ENCODE results near the gene LSMEM2. TPM values are rescaled to one million over a fixed set of nuclear protein-coding genes. Genes with fewer than 3 reads are reported as not detected.
A peak's percentile ranks its signal among the peaks of the same experiment; 100 is the strongest.
"Not testable (repeated sequence)": the region's sequence is repeated elsewhere in the genome, so short reads cannot be mapped to it uniquely, and the experiment has no call there.

Gene LSMEM2
- under 1 TPM; 0.25 to 0.82 (median 0.53) TPM for polyA plus RNA-seq (ENCODE audit: insufficient read length in 4 of 4)

DNA sequence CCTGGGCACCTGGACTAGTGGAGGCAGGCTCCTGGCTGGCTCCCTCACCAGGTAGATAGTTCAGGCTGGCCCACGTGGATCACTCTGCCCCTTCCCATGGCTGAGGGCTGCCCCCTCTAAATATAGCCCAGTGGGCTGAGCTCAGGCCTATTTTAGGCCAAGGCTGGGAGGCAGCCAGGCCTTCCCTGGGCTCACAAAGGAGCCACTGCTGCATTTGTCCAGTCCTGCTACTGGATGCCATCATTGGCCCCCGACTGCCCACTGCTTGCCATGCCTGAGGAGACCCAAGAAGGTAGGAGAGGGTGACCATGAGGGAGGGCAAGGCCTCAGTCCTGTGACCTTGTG, at the start of gene LSMEM2:
Gene LSMEM2, plus strand, starts transcription at position 208 of the 345 bp plus-strand sequence. Its CDS starts 27 bp downstream, at position 235.
- no peak for DNase-seq (ENCODE audit: low read depth in 4 of 4, low spot score in 2 of 4)

DNA sequence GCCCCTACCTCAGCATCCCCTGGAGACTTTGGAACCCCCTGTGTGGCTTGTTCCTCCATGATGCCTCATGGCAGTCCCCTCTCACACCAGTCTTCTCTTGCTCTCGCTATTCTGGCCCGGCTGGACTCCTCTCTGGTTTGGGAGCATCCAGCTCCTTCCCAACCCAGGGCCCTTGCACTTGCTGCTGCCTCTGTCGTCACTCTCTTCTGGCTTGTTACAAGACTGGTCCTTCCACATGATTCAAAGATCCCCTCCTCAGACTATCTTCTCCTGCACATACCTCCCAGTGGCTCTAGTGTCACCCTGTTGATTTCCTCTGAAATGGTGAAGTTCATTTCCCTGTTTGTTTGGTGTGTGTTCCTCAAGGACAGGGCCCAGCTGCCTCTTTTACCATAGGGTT, 49.4 kb upstream of the LSMEM2 start:
- no peak for DNase-seq (ENCODE audit: low read depth in 4 of 4, low spot score in 2 of 4)

DNA sequence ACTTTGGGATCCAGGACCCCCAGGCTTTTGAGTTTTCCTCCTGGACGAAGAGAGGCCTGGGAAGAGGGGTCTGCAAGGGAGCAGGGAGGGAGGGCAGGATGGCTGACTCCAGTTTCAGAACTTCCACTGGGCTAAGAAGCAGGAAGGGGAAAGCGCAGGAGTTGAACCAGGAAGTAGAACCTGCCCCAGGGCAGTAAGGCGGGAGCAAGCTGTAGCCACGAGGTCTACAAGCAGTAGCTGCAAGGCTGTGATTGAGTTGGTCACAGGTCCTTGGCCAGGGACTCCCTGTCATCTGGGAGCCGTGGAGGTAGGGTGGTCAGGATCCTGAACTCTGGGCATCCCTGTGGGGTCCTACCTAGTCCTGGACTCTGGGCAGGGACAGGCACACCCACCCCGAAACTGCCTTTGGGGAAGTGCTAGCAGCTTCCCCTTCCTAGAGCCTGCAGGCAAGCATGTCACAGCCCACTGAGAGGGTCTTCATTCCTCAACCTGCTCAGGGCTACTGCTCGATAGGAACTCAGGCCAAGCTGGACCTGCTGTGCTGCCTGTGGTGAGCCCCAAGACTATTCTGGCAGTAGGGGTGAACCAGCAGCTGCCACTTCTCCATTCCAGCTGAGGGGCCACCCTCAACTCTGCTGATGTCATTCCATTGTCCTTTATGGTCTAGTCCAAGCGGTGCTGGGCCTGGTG, 48.6 kb upstream of the LSMEM2 start:
- DNase-seq (ENCODE audit: low read depth in 4 of 4, low spot score in 2 of 4) = no peak

DNA sequence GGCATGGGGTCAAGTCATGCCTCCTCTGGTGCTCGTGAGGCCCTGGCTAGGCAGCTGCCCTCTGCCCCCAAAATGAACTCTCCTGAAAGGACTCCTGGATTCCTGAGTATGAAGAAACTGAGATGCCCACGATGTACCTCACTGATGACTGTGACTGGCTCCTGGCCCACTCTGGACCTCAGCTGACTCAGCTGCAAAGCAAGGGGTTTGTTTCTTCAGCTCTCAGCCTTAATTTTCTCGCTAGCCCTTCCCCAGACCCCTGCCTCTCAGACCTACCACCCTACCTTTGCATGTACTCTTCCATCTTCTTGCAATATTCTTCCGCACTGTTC, 48.1 kb upstream of the LSMEM2 start:
- DNase-seq (ENCODE audit: low read depth in 4 of 4, low spot score in 2 of 4) = no peak

DNA sequence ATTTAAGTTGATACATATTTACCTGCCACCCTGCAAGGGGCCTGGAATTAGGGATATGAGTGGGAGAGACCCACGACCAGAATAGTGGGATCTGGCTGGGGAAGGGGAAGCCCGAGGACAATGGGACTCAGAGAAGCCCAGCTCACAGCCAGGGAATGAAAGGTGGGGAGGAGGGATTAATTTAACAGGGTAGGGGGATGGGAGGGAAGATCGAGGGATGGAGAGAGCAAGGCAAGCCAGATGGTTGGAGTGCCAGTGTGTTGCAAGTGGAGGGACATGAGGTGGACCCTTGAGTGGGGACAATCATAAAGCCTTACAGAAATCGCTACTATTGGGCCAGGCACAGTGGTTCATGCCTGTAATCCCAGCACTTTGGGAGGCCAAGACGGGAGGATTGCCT, 47.3 kb upstream of the LSMEM2 start:
- no peak for DNase-seq (ENCODE audit: low read depth in 4 of 4, low spot score in 2 of 4)

DNA sequence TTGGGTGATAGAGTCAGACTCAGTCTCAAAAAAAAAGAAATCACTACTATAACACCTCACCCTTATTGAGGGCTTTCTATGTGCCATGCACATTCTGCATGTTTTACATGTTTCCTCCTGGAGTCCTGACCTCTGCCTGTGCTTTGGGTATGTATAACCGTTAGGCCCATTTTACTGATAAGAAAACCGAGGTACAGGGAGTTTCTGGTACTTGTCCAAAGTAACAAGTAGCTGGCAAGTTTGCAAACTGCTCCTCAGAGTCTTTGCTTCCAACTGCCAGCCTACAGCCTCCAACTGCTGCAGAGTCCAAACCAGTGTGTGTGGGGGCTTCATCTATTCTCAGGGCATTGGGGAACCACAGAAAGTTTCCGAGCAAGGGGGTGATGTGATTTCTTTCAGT, 46.6 kb upstream of the LSMEM2 start:
- no peak for DNase-seq (ENCODE audit: low read depth in 4 of 4, low spot score in 2 of 4)

DNA sequence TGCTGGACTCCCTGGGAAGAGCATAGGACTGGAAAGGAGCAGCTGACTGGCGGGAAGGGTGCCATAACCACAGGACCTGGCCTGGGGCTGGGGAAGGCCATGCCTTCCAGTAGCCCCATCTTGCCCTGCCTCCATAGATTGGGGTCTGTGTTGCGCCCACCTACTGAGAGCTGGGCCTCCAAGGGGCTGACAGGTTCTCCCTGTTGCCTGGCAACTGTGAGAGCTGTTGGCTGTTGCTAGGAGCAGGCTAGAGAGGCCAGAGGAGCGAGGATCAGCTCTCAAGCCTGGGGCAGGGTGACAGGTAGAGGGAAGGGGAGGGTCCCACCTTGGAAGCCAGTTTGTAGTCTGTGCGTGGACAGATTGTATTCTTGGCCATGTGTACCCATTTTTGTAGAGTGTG, 45.7 kb upstream of the LSMEM2 start:
- DNase-seq (ENCODE audit: low read depth in 4 of 4, low spot score in 2 of 4) = no peak

DNA sequence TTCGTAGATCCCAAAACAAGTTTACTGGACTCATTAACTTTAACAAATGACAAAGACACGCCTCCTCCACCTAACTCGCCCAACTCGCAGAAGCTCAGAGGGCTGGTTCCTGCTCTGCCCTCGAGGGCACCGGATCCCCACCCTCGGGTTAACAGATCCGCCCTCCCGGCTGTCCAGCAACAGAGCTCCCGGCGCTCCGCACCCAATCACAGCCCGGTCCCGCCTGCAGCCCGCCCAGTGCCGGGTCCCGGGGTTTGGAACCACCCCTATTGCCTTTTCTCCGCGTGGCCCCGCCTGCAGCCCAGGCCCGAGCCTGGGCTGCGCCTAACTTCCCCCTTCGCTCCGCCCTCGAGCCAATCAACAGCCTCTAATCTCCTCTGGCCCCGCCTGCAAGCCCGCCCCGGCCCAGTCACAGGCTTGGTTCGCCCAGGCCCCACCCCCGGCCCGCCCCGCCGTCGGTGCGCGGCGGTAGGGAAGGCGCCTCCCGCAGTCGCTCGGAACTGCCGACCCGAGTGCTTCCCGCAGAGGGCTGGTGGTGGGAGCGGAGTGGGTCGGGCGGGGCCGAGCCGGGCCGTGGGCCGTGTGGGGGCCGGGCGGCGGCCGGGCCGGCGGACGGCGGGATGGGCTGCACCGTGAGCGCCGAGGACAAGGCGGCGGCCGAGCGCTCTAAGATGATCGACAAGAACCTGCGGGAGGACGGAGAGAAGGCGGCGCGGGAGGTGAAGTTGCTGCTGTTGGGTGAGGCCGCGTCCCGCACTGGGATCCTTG, 43.0 kb upstream of the LSMEM2 start, which contains the start of gene GNAI2:
Gene GNAI2, plus strand, starts transcription at position 489 of the 768 bp plus-strand sequence. Its CDS starts 132 bp downstream, at position 621.
- DNase-seq (ENCODE audit: low read depth in 4 of 4, low spot score in 2 of 4) = peak; percentile 86 to 98 (median 93)

DNA sequence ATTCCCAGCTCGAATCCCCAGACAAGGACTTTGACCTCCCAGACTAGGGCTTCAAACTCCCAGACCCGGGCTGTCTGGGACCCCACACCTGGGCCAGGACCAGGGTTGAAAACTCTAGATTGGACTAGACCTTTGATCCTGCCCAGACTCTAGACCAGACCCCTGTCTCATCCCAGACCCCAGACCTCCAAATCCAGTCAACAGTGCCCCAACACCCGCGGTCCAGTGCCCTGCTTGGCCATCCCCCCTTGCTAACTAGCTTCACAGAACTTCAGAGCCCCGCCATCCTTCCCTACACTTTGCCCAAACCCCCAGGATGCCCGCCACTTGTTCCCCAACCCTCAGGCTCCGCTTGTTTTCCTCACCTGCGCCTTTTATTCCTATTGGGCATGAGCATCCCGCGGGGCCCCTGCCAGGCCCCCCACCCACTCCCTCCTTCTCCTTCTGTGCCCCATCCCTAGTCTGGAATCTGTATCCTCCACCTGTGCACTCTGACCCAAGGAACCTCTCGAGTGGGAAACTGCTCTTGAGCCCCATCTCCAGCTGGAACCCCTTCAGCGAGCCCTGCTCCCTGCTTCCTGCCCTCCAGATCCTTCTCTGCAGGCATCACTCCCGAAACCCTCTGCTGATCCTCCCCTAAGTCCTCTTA, 42.3 kb upstream of the LSMEM2 start:
- no peak for DNase-seq (ENCODE audit: low read depth in 4 of 4, low spot score in 2 of 4)

DNA sequence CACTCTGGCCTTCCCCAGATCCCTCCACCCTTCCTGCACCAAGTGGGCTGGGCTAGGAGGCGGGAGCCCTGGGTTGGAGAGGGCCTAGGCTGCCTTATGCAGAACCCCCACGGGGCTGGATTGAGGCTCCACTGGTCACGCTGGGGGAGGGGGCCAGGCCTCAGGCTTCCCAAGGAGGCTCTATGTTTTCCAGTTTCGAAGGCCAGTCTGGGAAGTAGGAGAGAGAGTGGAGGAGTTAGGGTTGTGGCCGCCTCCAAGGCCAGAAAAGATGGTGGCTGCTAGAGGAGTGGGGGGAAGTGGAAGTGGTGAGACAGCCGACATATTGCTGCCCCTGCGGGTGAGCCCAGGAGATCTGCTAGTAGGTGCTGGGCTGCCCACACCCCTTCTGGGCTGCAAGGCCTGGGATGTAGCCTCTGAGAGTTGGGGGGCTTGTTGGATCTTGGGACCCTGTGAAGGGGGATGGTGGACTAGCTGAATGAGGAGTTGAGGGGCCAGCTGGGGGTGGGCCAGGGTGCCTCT, 41.7 kb upstream of the LSMEM2 start:
- no peak for DNase-seq (ENCODE audit: low read depth in 4 of 4, low spot score in 2 of 4)

DNA sequence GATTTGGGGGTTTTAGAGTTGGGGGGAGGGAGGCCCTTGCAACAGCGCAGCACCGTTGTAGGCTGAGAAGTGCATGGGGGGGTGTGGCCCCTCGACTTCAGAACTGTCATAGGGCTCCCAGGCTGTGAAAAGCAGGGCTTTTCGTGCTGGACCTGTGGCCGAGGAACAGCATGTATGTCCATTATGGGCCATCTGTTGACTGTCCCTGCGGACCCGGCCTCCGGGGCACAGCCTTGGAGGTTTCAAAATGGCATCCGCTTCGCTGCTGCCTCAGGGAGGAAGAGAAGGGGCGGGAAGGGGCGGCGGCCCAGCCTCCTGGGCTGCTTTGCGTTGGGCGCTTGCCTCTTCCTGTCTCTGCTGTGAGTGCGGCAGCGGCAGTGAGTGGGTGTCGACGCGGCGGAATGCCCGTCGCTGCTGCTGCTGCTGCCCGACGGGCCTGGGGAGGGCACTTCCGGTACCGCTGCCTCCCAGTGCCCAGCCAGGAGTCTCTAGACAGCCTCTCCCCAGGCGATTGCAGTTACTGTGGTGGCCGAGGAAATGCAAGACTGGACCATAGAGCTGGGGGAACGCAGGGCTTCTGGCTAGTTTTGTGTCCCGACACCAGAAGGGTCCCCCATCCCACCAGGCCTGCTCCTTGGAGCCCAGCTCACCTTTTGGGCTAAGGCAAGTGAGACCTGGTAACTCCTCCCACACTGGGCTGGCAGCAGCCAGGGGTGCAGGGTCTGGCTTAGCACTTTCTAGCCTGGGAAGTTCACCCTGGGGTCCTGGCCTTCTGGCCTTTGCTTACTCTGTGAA, 40.9 kb upstream of the LSMEM2 start:
- DNase-seq (ENCODE audit: low read depth in 4 of 4, low spot score in 2 of 4) = no peak

DNA sequence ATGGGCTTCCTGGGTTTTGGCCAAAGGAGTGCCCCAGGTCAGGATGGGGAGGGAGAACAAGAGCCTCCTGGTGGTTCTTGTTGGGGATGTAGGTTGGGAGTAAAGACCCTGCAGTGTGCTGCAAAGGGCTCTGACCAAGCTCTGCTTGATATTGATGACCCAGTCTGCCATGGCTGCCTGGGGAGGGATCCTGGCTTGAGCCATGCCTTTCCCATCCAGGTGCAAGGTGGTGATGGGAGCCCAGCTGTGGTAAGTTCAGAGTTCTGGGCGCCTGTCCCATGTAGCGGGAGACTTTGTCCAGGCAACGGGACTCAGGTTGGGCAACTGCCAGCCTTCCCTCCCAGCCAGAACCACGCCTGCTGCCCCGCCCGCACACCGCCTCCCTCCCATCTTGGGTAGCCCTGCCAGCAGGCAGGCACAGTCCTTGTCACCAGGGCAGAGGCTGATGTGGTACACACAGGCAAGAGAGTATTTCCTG, 40.3 kb upstream of the LSMEM2 start:
- no peak for DNase-seq (ENCODE audit: low read depth in 4 of 4, low spot score in 2 of 4)

DNA sequence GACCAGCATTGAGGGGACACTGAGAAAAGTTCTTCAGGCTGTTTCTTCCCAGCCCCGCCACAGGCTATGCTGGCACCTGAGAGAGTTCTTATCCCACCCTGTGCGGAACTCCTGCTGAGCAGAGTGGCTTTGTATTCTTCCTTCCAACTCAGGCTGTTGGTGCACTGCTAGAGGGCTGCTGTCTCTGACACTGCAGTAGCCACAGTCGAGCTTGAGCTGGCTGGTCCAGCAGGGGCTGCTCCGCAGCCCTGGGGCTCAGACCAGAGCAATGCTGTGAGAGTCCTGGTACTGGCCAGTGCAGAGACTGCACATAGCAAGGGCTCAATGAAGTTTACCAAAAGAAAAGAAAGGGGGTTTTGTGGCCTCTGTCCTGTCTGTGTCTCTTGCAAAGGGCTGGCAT, 39.2 kb upstream of the LSMEM2 start:
- no peak for DNase-seq (ENCODE audit: low read depth in 4 of 4, low spot score in 2 of 4)

DNA sequence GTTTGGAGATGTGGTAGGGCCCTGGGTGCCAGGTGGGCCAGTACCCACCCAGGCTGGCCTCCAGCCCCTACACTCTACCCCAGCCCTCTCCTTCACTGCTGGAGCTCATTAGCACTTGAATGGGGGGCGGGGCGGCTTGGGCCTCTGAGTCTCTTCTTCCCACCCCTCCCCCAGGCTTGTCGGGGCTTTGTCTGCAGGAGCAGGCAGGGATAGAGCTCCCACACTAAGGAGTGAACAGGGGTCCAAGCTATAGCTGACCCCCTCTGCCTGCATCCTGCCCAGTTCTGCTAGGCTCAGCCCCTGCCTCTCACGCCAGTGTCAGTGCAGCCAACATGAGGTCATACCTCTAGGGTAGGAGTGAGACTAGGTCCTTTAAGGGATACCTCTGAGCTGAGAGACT, 37.7 kb upstream of the LSMEM2 start:
- no peak for DNase-seq (ENCODE audit: low read depth in 4 of 4, low spot score in 2 of 4)

DNA sequence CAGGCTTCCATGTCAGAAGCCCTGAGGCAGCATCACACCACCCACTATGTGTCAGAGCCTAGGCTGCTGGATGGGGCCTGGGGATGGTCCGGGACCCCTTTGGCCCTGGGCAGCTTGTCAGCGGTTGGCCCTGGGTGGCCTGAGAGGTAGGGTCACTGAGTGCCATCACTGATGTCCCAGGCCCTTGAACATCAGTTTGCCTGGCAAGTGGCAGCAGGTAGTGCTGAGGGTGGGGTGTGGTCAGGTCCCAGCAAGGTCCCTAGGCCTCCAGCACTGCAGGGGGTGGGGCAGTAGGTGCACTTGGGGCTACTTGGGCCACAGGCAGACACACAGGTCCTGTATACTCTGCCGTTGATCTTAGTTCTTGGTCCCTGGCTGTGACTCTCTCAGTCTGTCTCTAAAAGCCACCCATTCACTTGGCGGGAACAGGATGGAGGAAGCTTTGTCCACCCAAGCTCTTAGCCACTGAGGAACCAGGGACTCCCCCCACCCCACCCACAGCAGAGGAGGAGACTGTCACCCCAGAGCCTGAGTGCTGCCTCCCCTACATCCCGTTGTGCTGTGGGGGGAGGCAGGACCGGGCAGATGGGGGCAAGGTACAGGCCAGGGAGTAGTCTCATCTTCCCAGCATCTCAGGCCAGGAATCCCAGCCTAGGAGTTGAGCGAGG, 37.0 kb upstream of the LSMEM2 start:
- DNase-seq (ENCODE audit: low read depth in 4 of 4, low spot score in 2 of 4) = no peak

DNA sequence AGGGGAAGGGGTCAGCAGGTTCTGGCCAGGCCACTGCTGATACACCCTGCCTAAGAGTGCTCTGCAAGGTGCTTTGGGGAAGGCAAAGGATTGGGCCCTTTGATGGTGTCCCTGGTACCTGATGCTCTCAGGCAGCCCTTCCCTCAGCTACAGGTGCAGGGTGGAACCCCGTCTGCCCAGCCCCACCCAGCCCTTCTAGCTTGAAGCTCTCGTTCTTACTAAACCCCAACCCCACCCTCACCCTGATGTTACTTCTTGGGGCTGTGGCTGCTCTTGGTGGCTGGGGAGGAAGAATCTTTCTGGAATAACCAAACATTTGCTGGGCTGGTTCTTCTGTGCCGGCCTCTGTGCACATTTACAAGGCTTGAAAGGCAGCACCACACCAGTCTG, 36.5 kb upstream of the LSMEM2 start:
- DNase-seq (ENCODE audit: low read depth in 4 of 4, low spot score in 2 of 4) = no peak

DNA sequence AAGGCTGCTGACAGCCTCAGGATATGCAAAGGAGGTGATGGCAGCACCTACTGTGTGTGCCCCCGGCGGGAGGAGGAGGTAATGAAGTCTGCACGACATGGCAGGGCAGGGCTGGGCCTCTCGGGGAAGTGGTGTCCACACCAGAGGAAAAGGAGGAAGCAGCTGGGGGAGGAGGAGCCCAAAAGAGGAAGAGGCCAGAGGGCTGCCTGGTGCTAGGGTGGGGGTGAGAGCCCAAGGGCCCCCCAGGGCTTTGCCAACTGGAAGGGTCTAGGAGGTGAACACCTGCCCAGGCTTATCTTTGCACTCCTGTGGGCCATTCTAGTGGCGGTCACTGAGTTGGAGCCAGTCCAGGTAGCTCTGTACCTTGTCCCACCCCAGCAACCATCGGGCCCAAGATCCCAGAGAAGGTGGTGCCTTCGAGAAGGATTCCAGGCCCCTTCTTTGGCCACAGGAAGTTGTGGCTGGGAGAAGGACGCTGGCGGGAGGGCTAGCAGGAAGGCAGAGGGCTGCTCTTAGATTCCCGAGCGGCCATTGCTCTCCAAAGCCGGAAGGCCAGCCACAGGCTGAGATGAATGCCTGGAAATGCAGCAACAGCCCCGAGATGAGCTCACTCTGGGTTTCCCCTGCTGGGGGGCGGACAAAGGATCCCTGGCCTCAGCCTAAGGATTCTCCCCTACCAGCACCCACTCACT, 35.9 kb upstream of the LSMEM2 start:
- DNase-seq (ENCODE audit: low read depth in 4 of 4, low spot score in 2 of 4) = no peak

DNA sequence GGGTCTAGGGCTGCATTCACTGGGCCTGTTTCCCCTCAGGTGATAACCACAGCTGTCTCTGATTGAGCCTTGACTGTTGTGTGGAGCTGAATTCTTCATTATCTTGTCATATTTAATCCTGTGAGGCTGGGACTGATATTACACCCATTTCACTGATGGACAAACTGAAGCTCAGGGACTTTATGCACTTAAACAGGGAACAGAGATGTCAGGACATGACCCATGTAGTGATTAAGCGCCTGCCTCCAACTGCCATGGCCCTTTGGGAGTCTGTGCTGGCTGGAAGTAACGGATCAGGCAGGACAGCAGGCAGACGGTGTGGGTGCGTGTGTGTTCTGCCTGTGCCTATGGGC, 35.4 kb upstream of the LSMEM2 start:
- DNase-seq (ENCODE audit: low read depth in 4 of 4, low spot score in 2 of 4) = no peak

DNA sequence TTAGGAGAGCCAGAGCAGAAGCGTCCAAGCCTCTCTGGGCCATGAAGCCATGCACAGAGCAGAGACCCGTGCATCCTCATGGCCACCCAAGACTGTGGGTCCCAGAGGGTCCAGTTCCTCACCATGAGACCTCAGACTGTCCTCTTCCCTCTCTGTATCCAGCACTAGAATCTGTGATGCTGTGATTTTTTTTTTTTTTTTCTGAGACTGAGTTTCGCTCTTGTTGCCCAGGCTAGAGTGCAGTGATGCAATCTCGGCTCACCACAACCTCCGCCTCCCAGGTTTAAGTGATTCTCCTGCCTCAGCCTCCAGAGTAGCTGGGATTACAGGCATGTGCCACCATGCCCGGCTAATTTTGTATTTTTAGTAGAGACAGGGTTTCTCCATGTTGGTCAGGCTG, 34.1 kb upstream of the LSMEM2 start:
- not testable (repeated sequence) for DNase-seq (ENCODE audit: low read depth in 4 of 4, low spot score in 2 of 4)

Measured in left renal cortex interstitium (tissue), 4 donors.